HepG2 (cell line): ENCODE data around the gene PRKAR1B. TPM values are rescaled to one million over a fixed set of nuclear protein-coding genes. Genes with fewer than 3 reads are reported as not detected.

Experiments
- CENPX ChIP-seq: sonication (generic); formaldehyde crosslinking; IDR thresholded peaks from 2 replicates; pipeline ENCODE4 v1.9.0; 2021; ENCODE audit warnings: mild to moderate bottlenecking, missing genetic modification reagents, moderate library complexity
- DNMT3B ChIP-seq: conservative IDR thresholded peaks from 2 replicates; pipeline ENCODE4 v1.6.1; 2016; ENCODE audit warnings: missing biosample characterization, control low read depth
- FOXK1 ChIP-seq: sonication (generic); formaldehyde crosslinking; IDR thresholded peaks from 2 replicates; pipeline ENCODE4 v1.4.0; 2020; ENCODE audit warnings: low read depth, missing genetic modification reagents, borderline replicate concordance
- FOXO1 ChIP-seq: sonication (generic); formaldehyde crosslinking; IDR thresholded peaks from 2 replicates; pipeline ENCODE4 v1.4.0; 2020; ENCODE audit warnings: missing genetic modification reagents
- HHEX ChIP-seq: IDR thresholded peaks from 2 replicates; pipeline ENCODE4 v1.6.1; 2016; ENCODE audit warnings: control low read depth
- KDM3A ChIP-seq: IDR thresholded peaks from 2 replicates; pipeline ENCODE4 v1.6.1; 2018; ENCODE audit warnings: low read depth, missing compliant biosample characterization
- KDM6A ChIP-seq: IDR thresholded peaks from 2 replicates; pipeline ENCODE4 v1.6.1; 2016; ENCODE audit warnings: low read depth
- MYNN ChIP-seq: sonication (generic); formaldehyde crosslinking; IDR thresholded peaks from 2 replicates; pipeline ENCODE4 v1.4.0; 2020; ENCODE audit warnings: mild to moderate bottlenecking, low read depth, missing genetic modification reagents
- RBM22 ChIP-seq: fragments of 200-400 bp; formaldehyde crosslinking; optimal IDR thresholded peaks from 2 replicates; pipeline ENCODE3; 2017; ENCODE audit warnings: mild to moderate bottlenecking, low read length, moderate library complexity
- RFX5 ChIP-seq: IDR thresholded peaks from 2 replicates; pipeline ENCODE4 v1.6.1; 2011; ENCODE audit warnings: low read depth, low read length, improper control_type of control experiment
- SALL1 ChIP-seq: sonication (generic); formaldehyde crosslinking; IDR thresholded peaks from 2 replicates; pipeline ENCODE4 v1.8.0; 2022; ENCODE audit warnings: mild to moderate bottlenecking, missing genetic modification reagents
- TMF1 ChIP-seq: sonication (generic); formaldehyde crosslinking; IDR thresholded peaks from 2 replicates; pipeline ENCODE4 v1.8.1; 2022; ENCODE audit warnings: low read depth, missing genetic modification reagents
- WIZ ChIP-seq: sonication (generic); formaldehyde crosslinking; IDR thresholded peaks from 2 replicates; pipeline ENCODE4 v1.5.1; 2020; ENCODE audit warnings: mild to moderate bottlenecking, missing genetic modification reagents
- XRCC5 ChIP-seq: fragments of 200-400 bp; formaldehyde crosslinking; optimal IDR thresholded peaks from 2 replicates; pipeline ENCODE3; 2017; ENCODE audit warnings: mild to moderate bottlenecking, low read length
- ZMYM4 ChIP-seq: sonication (generic); formaldehyde crosslinking; IDR thresholded peaks from 2 replicates; pipeline ENCODE4 v1.8.1; 2023; ENCODE audit warnings: mild to moderate bottlenecking, missing genetic modification reagents
- ZNF180 ChIP-seq: sonication (generic); formaldehyde crosslinking; IDR thresholded peaks from 2 replicates; pipeline ENCODE4 v1.4.0; 2020; ENCODE audit warnings: low read depth, missing genetic modification reagents, borderline replicate concordance
- ZNF224 ChIP-seq: sonication (generic); formaldehyde crosslinking; IDR thresholded peaks from 2 replicates; pipeline ENCODE4 v1.5.0; 2020; ENCODE audit warnings: mild to moderate bottlenecking, missing genetic modification reagents
- polyA plus RNA-seq, 8 experiments: library from polyadenylated mRNA; depleted of rRNA in 3 of 8; stranded (reverse) in 7 of 8; unstranded in 1 of 8; fragments of >200 nt; fragmentation: Illumina TruSeq in 4 of 8; extraction: Trizol in 4 of 8; gene quantifications; 2 replicates each; pipeline versions ENCODE4 v1.2.1 to v1.2.3, GENCODE V29; 2011 to 2016; ENCODE audit warnings: low read depth in 4 of 8, missing spikeins in 1 of 8, mixed read lengths in 1 of 8; ENCODE audit not compliant: insufficient read depth in 1 of 8
- total RNA-seq, 5 experiments: library from RNA; depleted of rRNA; stranded (reverse); fragments of >200 nt; fragmentation: Illumina TruSeq; extraction: Trizol; gene quantifications; 2 replicates each; pipeline ENCODE4 v1.2.3, GENCODE V29; 2016; ENCODE audit warnings: low read depth in 1 of 5
- TF ChIP-seq, protein P1 (sequence below): sonication (generic); formaldehyde crosslinking; IDR thresholded peaks from 2 replicates; pipeline ENCODE4 v1.8.0; 2022; ENCODE audit warnings: missing genetic modification reagents, mild to moderate bottlenecking, borderline replicate concordance
- TF ChIP-seq, protein P2 (sequence below): sonication (generic); formaldehyde crosslinking; IDR thresholded peaks from 2 replicates; pipeline ENCODE4 v1.5.0; 2020; ENCODE audit warnings: mild to moderate bottlenecking, missing genetic modification reagents, borderline replicate concordance
- TF ChIP-seq, protein P3 (sequence below): IDR thresholded peaks from 2 replicates; pipeline ENCODE4 v1.6.1; 2016
- TF ChIP-seq, protein P4 (sequence below): IDR thresholded peaks from 2 replicates; pipeline ENCODE4 v1.4.0; 2020; ENCODE audit warnings: mild to moderate bottlenecking, missing genetic modification reagents

The PRKAR1B gene
- total and polyA plus RNA-seq, 2 of the 13 experiments (the other 11 are each of a cell fraction or from before 2014, with no cell fraction given) = 7.9 to 28.2 TPM

DNA sequence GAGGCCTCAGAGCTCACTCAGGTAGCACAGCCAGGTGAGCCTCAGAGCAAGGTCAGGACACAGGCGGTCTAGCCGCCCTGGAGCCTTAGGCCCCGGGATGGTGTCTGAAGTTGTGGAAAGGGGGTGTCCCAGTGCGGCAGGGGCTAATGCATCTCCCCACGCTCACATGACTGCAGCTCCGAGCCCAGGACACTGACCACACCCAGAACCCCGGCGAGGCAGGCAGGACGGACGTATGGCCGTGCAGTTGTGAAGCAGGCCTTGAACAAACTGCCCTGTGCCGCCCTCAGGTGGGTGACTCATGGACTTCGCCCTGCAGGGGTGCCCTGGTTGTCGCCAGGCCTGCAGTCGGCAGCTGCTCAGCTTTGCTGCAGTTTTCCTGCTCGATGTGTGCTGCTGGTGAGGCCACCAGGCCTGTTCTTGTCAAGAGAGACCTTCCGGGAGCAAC lies 5.0 kb upstream of the PRKAR1B start (continued):
- TF ChIP-seq KDM3A (peak; percentile 96), ZNF180 (CRISPR knock-in tag) (no peak), FOXK1 (CRISPR knock-in tag) (0 out of 2 replicates have a peak, but pooled peaks have one; percentile 20), FOXO1 (CRISPR knock-in tag) (peak; percentile 83), KDM6A (CRISPR knock-in tag) (no peak), WIZ (CRISPR knock-in tag) (no peak), XRCC5 (peak; percentile 87), HHEX (CRISPR knock-in tag) (no peak), SALL1 (CRISPR knock-in tag) (peak; percentile 87), ZMYM4 (CRISPR knock-in tag) (peak; percentile 70), TMF1 (CRISPR knock-in tag) (0 out of 2 replicates have a peak, but pooled peaks have one; percentile 36), RBM22 (no peak), CENPX (no peak), MYNN (CRISPR knock-in tag) (no peak), DNMT3B (CRISPR knock-in tag) (no peak), RFX5 (0 out of 2 replicates have a peak, but pooled peaks have one; percentile 12), ZNF224 (CRISPR knock-in tag) (no peak)
- TF ChIP-seq, protein P1, sequence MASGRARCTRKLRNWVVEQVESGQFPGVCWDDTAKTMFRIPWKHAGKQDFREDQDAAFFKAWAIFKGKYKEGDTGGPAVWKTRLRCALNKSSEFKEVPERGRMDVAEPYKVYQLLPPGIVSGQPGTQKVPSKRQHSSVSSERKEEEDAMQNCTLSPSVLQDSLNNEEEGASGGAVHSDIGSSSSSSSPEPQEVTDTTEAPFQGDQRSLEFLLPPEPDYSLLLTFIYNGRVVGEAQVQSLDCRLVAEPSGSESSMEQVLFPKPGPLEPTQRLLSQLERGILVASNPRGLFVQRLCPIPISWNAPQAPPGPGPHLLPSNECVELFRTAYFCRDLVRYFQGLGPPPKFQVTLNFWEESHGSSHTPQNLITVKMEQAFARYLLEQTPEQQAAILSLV (CRISPR knock-in tag) = no peak
- TF ChIP-seq, protein P2, sequence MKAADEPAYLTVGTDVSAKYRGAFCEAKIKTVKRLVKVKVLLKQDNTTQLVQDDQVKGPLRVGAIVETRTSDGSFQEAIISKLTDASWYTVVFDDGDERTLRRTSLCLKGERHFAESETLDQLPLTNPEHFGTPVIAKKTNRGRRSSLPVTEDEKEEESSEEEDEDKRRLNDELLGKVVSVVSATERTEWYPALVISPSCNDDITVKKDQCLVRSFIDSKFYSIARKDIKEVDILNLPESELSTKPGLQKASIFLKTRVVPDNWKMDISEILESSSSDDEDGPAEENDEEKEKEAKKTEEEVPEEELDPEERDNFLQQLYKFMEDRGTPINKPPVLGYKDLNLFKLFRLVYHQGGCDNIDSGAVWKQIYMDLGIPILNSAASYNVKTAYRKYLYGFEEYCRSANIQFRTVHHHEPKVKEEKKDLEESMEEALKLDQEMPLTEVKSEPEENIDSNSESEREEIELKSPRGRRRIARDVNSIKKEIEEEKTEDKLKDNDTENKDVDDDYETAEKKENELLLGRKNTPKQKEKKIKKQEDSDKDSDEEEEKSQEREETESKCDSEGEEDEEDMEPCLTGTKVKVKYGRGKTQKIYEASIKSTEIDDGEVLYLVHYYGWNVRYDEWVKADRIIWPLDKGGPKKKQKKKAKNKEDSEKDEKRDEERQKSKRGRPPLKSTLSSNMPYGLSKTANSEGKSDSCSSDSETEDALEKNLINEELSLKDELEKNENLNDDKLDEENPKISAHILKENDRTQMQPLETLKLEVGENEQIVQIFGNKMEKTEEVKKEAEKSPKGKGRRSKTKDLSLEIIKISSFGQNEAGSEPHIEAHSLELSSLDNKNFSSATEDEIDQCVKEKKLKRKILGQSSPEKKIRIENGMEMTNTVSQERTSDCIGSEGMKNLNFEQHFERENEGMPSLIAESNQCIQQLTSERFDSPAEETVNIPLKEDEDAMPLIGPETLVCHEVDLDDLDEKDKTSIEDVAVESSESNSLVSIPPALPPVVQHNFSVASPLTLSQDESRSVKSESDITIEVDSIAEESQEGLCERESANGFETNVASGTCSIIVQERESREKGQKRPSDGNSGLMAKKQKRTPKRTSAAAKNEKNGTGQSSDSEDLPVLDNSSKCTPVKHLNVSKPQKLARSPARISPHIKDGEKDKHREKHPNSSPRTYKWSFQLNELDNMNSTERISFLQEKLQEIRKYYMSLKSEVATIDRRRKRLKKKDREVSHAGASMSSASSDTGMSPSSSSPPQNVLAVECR (CRISPR knock-in tag) = peak; percentile 82
- TF ChIP-seq, protein P3, sequence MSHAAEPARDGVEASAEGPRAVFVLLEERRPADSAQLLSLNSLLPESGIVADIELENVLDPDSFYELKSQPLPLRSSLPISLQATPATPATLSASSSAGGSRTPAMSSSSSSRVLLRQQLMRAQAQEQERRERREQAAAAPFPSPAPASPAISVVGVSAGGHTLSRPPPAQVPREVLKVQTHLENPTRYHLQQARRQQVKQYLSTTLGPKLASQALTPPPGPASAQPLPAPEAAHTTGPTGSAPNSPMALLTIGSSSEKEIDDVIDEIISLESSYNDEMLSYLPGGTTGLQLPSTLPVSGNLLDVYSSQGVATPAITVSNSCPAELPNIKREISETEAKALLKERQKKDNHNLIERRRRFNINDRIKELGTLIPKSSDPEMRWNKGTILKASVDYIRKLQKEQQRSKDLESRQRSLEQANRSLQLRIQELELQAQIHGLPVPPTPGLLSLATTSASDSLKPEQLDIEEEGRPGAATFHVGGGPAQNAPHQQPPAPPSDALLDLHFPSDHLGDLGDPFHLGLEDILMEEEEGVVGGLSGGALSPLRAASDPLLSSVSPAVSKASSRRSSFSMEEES (CRISPR knock-in tag) = peak; percentile 77; the same call in 1 of the 2 replicates
- TF ChIP-seq, protein P4, sequence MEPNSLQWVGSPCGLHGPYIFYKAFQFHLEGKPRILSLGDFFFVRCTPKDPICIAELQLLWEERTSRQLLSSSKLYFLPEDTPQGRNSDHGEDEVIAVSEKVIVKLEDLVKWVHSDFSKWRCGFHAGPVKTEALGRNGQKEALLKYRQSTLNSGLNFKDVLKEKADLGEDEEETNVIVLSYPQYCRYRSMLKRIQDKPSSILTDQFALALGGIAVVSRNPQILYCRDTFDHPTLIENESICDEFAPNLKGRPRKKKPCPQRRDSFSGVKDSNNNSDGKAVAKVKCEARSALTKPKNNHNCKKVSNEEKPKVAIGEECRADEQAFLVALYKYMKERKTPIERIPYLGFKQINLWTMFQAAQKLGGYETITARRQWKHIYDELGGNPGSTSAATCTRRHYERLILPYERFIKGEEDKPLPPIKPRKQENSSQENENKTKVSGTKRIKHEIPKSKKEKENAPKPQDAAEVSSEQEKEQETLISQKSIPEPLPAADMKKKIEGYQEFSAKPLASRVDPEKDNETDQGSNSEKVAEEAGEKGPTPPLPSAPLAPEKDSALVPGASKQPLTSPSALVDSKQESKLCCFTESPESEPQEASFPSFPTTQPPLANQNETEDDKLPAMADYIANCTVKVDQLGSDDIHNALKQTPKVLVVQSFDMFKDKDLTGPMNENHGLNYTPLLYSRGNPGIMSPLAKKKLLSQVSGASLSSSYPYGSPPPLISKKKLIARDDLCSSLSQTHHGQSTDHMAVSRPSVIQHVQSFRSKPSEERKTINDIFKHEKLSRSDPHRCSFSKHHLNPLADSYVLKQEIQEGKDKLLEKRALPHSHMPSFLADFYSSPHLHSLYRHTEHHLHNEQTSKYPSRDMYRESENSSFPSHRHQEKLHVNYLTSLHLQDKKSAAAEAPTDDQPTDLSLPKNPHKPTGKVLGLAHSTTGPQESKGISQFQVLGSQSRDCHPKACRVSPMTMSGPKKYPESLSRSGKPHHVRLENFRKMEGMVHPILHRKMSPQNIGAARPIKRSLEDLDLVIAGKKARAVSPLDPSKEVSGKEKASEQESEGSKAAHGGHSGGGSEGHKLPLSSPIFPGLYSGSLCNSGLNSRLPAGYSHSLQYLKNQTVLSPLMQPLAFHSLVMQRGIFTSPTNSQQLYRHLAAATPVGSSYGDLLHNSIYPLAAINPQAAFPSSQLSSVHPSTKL (CRISPR knock-in tag) = peak; percentile 74
